Lung microvascular endothelial cell (primary cell): ENCODE results near the gene TSSK1B. TPM values are rescaled to one million over a fixed set of nuclear protein-coding genes. Genes with fewer than 3 reads are reported as not detected.
"Not testable (repeated sequence)": the region's sequence is repeated elsewhere in the genome, so short reads cannot be mapped to it uniquely, and the experiment has no call there.

ENCODE experiments used
- DNase-seq, 2 donors: peaks; one replicate each; pipeline versions ENCODE4 v3.0.0 to v3.0.0-alpha.2; 2010; ENCODE audit warnings: low read depth in 2 of 2
- total RNA-seq: library from RNA; depleted of rRNA; stranded (reverse); fragments of >200 nt; gene quantifications from 2 replicates; pipeline ENCODE4 v1.2.1, GENCODE V29; 2014

TSSK1B gene
- total RNA-seq, 1 donor from 2014 or later = not detected

- not testable (repeated sequence) for DNase-seq
Measured at GRCh38 chr5:113397986-113398385, 36.8 kb downstream of the TSSK1B start.

- no peak for DNase-seq
Measured at GRCh38 chr5:113397046-113397445, 37.7 kb downstream of the TSSK1B start.

- DNase-seq = no peak
Measured at GRCh38 chr5:113394658-113395057, 40.1 kb downstream of the TSSK1B start.

- DNase-seq = no peak
Measured at GRCh38 chr5:113390224-113390623, 44.6 kb downstream of the TSSK1B start.

GRCh38 chr5:113389116-113389515 is 45.7 kb downstream of the TSSK1B start:
- no peak for DNase-seq

- DNase-seq = no peak
Measured at GRCh38 chr5:113387844-113388243, 46.9 kb downstream of the TSSK1B start.

- DNase-seq = no peak
Measured at GRCh38 chr5:113384782-113385285, 50.0 kb downstream of the TSSK1B start.

- peak; percentile 41 to 61 for DNase-seq
Measured at GRCh38 chr5:113382731-113383130, 52.1 kb downstream of the TSSK1B start.

Other genes with a start within 250 kb of the TSSK1B start
- 14.6 and 16.9 TPM in 2 replicates for gene MCC, start 53.5 kb upstream of the TSSK1B start, total RNA-seq
- 25.3 and 37.1 TPM in 2 replicates for gene YTHDC2, start 78.7 kb upstream of the TSSK1B start, total RNA-seq